Measurements from ENCODE around the gene TBCK. TPM values are rescaled to one million over a fixed set of nuclear protein-coding genes. Genes with fewer than 3 reads are reported as not detected.

Gene TBCK
- total and polyA plus RNA-seq, 2 experiments from 2014 or later, result 34.1 to 36.9 TPM

GRCh38 chr4:106355193-106355592 lies 39.2 kb upstream of the TBCK start:
- H3K36me3 ChIP-seq, result no peaks in the 10 kb centered on the region
- no peaks in the 10 kb centered on the region for H3K9me3 ChIP-seq (ENCODE audit: low read depth)
- TF ChIP-seq CTCF (IDR thresholded peaks at IDR 0.05; ENCODE audit: low read depth, low read length), result no peak
- no peak overlapping the region for H3K4me3 ChIP-seq
- peak in 1 of 2 donors; percentile 13 for DNase-seq (ENCODE audit: low read depth in 1 of 2, low spot score in 1 of 2)
- no peak overlapping the region for H3K27ac ChIP-seq
- no peaks in the 10 kb centered on the region for H3K27me3 ChIP-seq
- no peaks in the 10 kb centered on the region for H3K4me1 ChIP-seq (ENCODE audit: low read depth)

GRCh38 chr4:106353786-106354185 lies 37.8 kb upstream of the TBCK start:
- no peak for TF ChIP-seq CTCF (IDR thresholded peaks at IDR 0.05; ENCODE audit: low read depth, low read length)

GRCh38 chr4:106351016-106351415 lies 35.0 kb upstream of the TBCK start:
- Histone ChIP-seq H3K27ac (no peak overlapping the region), H3K4me1 (ENCODE audit: low read depth) (no peaks in the 10 kb centered on the region), H3K27me3 (no peaks in the 10 kb centered on the region), H3K9me3 (ENCODE audit: low read depth) (no peaks in the 10 kb centered on the region), H3K36me3 (peaks cover 15% of the 10 kb centered on the region), H3K4me3 (no peak overlapping the region)
- no peak for TF ChIP-seq CTCF (IDR thresholded peaks at IDR 0.05; ENCODE audit: low read depth, low read length)
- no peak for DNase-seq (ENCODE audit: low read depth in 1 of 2, low spot score in 1 of 2)

More at GRCh38 chr4:106353786-106354185, 37.8 kb upstream of the TBCK start:
- Histone ChIP-seq H3K4me1 (ENCODE audit: low read depth) (no peaks in the 10 kb centered on the region), H3K36me3 (peaks cover 2% of the 10 kb centered on the region), H3K9me3 (ENCODE audit: low read depth) (no peaks in the 10 kb centered on the region), H3K4me3 (no peak overlapping the region), H3K27ac (no peak overlapping the region), H3K27me3 (no peaks in the 10 kb centered on the region)
- no peak for DNase-seq (ENCODE audit: low read depth in 1 of 2, low spot score in 1 of 2)

GRCh38 chr4:106347167-106347566 lies 31.2 kb upstream of the TBCK start:
- H3K4me1 ChIP-seq (ENCODE audit: low read depth), result peaks cover 11% of the 10 kb centered on the region
- H3K9me3 ChIP-seq (ENCODE audit: low read depth), result no peaks in the 10 kb centered on the region
- no peak for TF ChIP-seq CTCF (IDR thresholded peaks at IDR 0.05; ENCODE audit: low read depth, low read length)
- H3K36me3 ChIP-seq, result peaks cover 15% of the 10 kb centered on the region
- DNase-seq (ENCODE audit: low read depth in 1 of 2, low spot score in 1 of 2), result no peak
- no peak overlapping the region for H3K27ac ChIP-seq
- H3K4me3 ChIP-seq, result no peak overlapping the region
- H3K27me3 ChIP-seq, result no peaks in the 10 kb centered on the region

- Histone ChIP-seq H3K27ac (no peak overlapping the region), H3K36me3 (peaks cover 17% of the 10 kb centered on the region), H3K4me1 (ENCODE audit: low read depth) (peaks cover 11% of the 10 kb centered on the region)
Observed at GRCh38 chr4:106344647-106344970, 28.6 kb upstream of the TBCK start.

More at GRCh38 chr4:106344647-106344970, 28.6 kb upstream of the TBCK start:
- Histone ChIP-seq H3K27me3 (no peaks in the 10 kb centered on the region), H3K9me3 (ENCODE audit: low read depth) (no peaks in the 10 kb centered on the region), H3K4me3 (no peak overlapping the region)
- DNase-seq (ENCODE audit: low read depth in 1 of 2, low spot score in 1 of 2), result peak in 1 of 2 donors; percentile 60
- TF ChIP-seq CTCF (IDR thresholded peaks at IDR 0.05; ENCODE audit: low read depth, low read length), result no peak
